Liver (tissue), 9 donors: ENCODE results near the gene VAX1. TPM values are rescaled to one million over a fixed set of nuclear protein-coding genes. Genes with fewer than 3 reads are reported as not detected.

Experiments used
- DNase-seq: peaks from one replicate; pipeline ENCODE4 v3.0.0-alpha.2; 2017; ENCODE audit warnings: low spot score
- H3K27ac ChIP-seq, 2 donors: one replicate each; pipeline ENCODE4 v1.7.0; 2013; ENCODE audit warnings: inconsistent platforms in 2 of 2, low read length in 2 of 2, control low read depth in 1 of 2, low read depth in 1 of 2, mild to moderate bottlenecking in 1 of 2
- H3K27me3 ChIP-seq, 4 donors: one replicate each; pipeline versions ENCODE4 v1.6.1 to v1.7.0; 2013; ENCODE audit warnings: low read length in 3 of 4, inconsistent platforms in 1 of 4, mild to moderate bottlenecking in 1 of 4, moderate library complexity in 1 of 4; ENCODE audit not compliant: control insufficient read depth in 4 of 4, insufficient read depth in 4 of 4
- H3K36me3 ChIP-seq, 4 donors: one replicate each; pipeline versions ENCODE4 v1.6.1 to v1.7.0; 2013; ENCODE audit warnings: low read length in 3 of 4, mild to moderate bottlenecking in 3 of 4, low read depth in 1 of 4, moderate library complexity in 1 of 4; ENCODE audit not compliant: control insufficient read depth in 4 of 4, insufficient read depth in 3 of 4
- H3K4me1 ChIP-seq, 4 donors: one replicate each; pipeline versions ENCODE4 v1.6.1 to v1.7.0; 2013; ENCODE audit warnings: low read length in 3 of 4, mild to moderate bottlenecking in 3 of 4, moderate library complexity in 1 of 4; ENCODE audit not compliant: control insufficient read depth in 4 of 4, insufficient read depth in 4 of 4
- H3K4me3 ChIP-seq, 3 donors: one replicate each; pipeline versions ENCODE4 v1.6.1 to v1.7.0; 2013; ENCODE audit warnings: low read length in 3 of 3, control low read depth in 1 of 3, low read depth in 1 of 3, mild to moderate bottlenecking in 1 of 3
- H3K9ac ChIP-seq, 2 donors: one replicate each; pipeline ENCODE4 v1.7.0; 2013; ENCODE audit warnings: low read length in 2 of 2, mild to moderate bottlenecking in 2 of 2, moderate library complexity in 2 of 2, control low read depth in 1 of 2, low read depth in 1 of 2
- H3K9me3 ChIP-seq, 4 donors: one replicate each; pipeline versions ENCODE4 v1.6.1 to v1.7.0; 2013; ENCODE audit warnings: low read length in 3 of 4; ENCODE audit not compliant: control insufficient read depth in 4 of 4
- CTCF ChIP-seq: fragments of 150-350 bp; IDR thresholded peaks from 2 replicates; pipeline ENCODE4 v1.5.1; 2017; ENCODE audit warnings: improper control_type of control experiment, low read depth, low read length; ENCODE audit not compliant: missing input control
- EGR1 ChIP-seq, 2 donors: IDR thresholded peaks; 2 replicates each; pipeline ENCODE4 v1.6.1; 2016 to 2018; ENCODE audit warnings: antibody characterized with exemption in 2 of 2, low read depth in 2 of 2
- FOXA1 ChIP-seq: IDR thresholded peaks from 2 replicates; pipeline ENCODE4 v1.6.1; 2016; ENCODE audit warnings: antibody characterized with exemption
- HNF4A ChIP-seq, 2 donors: conservative IDR thresholded peaks; 2 replicates each; pipeline ENCODE4 v1.6.1; 2016; ENCODE audit warnings: antibody characterized with exemption in 2 of 2, mild to moderate bottlenecking in 2 of 2
- JUND ChIP-seq, 2 donors: IDR thresholded peaks; 2 replicates each; pipeline ENCODE4 v1.6.1; 2016; ENCODE audit warnings: antibody characterized with exemption in 2 of 2
- MAX ChIP-seq: IDR thresholded peaks from 2 replicates; pipeline ENCODE4 v1.6.1; 2016; ENCODE audit warnings: antibody characterized with exemption
- RAD21 ChIP-seq, 2 donors: IDR thresholded peaks; 2 replicates each; pipeline ENCODE4 v1.6.1; 2016; ENCODE audit warnings: antibody characterized with exemption in 2 of 2, mild to moderate bottlenecking in 2 of 2
- RXRA ChIP-seq, 2 donors: IDR thresholded peaks; 2 replicates each; pipeline ENCODE4 v1.6.1; 2017 to 2018; ENCODE audit warnings: antibody characterized with exemption in 2 of 2, mild to moderate bottlenecking in 1 of 2
- SP1 ChIP-seq: IDR thresholded peaks from 2 replicates; pipeline ENCODE4 v1.6.1; 2018; ENCODE audit warnings: antibody characterized with exemption, mild to moderate bottlenecking
- TAF1 ChIP-seq: conservative IDR thresholded peaks from 2 replicates; pipeline ENCODE4 v1.6.1; 2016; ENCODE audit warnings: antibody characterized with exemption, mild to moderate bottlenecking
- WGBS: extraction: QIAGEN DNeasy Blood & Tissue Kit; methylation state at CpG from one replicate; pipeline ENCODE4 v1.1.7; 2013; 5-methylcytosine and 5-hydroxymethylcytosine counted together
- polyA plus RNA-seq, 2 donors: library from polyadenylated mRNA; stranded (reverse) in 1 of 2; unstranded in 1 of 2; fragments of 200-250 nt in 1 of 2; fragments of >200 nt in 1 of 2; fragmentation: Nextera tagmentation in 1 of 2; extraction: Ambion mirVana in 1 of 2; gene quantifications; one replicate each; pipeline versions ENCODE4 v1.2.1 to v1.2.3, GENCODE V29; 2013 to 2015
- total RNA-seq, 2 donors: library from RNA; depleted of rRNA; stranded (reverse); fragments of >200 nt; gene quantifications; one replicate each; pipeline ENCODE4 v1.2.3, GENCODE V29; 2014
- TF ChIP-seq, protein P1 (sequence below): IDR thresholded peaks from 2 replicates; pipeline ENCODE4 v1.6.1; 2016; ENCODE audit warnings: antibody characterized with exemption, mild to moderate bottlenecking
- TF ChIP-seq, protein P2 (sequence below): IDR thresholded peaks from 2 replicates; pipeline ENCODE4 v1.6.1; 2016; ENCODE audit warnings: antibody characterized with exemption
- donor health status: healthy.
- donor health status: healthy.
- donor health status: healthy.
- donor health status: healthy.
- donor health status: healthy.

VAX1 gene
- total and polyA plus RNA-seq, 4 donors, result not detected

DNA sequence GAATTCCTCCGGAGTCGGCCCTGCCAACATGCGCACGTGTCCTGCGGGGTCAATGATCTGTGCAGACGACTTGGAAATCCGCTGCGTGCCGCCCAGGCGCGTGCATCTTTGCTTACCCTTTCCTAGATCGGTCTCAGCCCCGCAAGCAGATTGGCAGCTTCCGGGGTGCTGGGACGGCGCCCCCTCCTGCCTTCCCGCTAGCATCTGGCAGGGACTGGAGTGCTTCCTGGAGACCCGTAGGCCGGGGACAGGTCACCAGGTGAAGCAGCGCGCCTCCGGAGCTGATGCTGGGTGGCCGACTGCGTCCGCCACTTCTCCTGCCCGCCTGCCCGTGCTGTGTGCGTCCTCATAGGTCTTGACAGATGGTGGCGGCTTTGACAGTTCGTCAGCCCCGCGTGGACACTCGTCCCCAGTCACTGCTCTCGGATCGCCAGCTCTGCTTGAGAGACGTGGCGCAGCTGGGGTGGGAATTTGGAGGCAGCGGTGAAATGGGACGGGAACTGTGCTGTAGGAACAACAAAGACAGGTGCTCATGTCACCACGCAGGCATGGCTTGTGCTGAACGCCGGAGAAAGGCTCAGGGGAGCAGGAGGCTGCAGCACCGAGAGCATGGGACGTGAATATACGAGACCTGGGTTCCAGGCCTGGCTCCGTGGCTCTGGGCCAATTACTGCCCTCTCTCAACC lies 37.3 kb upstream of the VAX1 start:
- H3K9ac ChIP-seq, result peak overlapping the region in 1 of 2 donors; percentile 12
- no peaks in the 10 kb centered on the region for H3K36me3 ChIP-seq
- no peak for DNase-seq
- H3K9me3 ChIP-seq, result no peaks in the 10 kb centered on the region
- peak overlapping the region; percentile 48 to 81 (median 60) for H3K4me3 ChIP-seq
- 2% methylated on average over 46 of the region's 46 CpGs for WGBS
- no peak overlapping the region for H3K27ac ChIP-seq
- H3K4me1 ChIP-seq, result peaks cover 0 to 18% (median 12%) of the 10 kb centered on the region in 4 donors
- peaks cover 0 to 12% (median 6%) of the 10 kb centered on the region in 4 donors for H3K27me3 ChIP-seq
- TF ChIP-seq, protein P1, sequence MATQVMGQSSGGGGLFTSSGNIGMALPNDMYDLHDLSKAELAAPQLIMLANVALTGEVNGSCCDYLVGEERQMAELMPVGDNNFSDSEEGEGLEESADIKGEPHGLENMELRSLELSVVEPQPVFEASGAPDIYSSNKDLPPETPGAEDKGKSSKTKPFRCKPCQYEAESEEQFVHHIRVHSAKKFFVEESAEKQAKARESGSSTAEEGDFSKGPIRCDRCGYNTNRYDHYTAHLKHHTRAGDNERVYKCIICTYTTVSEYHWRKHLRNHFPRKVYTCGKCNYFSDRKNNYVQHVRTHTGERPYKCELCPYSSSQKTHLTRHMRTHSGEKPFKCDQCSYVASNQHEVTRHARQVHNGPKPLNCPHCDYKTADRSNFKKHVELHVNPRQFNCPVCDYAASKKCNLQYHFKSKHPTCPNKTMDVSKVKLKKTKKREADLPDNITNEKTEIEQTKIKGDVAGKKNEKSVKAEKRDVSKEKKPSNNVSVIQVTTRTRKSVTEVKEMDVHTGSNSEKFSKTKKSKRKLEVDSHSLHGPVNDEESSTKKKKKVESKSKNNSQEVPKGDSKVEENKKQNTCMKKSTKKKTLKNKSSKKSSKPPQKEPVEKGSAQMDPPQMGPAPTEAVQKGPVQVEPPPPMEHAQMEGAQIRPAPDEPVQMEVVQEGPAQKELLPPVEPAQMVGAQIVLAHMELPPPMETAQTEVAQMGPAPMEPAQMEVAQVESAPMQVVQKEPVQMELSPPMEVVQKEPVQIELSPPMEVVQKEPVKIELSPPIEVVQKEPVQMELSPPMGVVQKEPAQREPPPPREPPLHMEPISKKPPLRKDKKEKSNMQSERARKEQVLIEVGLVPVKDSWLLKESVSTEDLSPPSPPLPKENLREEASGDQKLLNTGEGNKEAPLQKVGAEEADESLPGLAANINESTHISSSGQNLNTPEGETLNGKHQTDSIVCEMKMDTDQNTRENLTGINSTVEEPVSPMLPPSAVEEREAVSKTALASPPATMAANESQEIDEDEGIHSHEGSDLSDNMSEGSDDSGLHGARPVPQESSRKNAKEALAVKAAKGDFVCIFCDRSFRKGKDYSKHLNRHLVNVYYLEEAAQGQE, result no peak
- TF ChIP-seq, protein P2, sequence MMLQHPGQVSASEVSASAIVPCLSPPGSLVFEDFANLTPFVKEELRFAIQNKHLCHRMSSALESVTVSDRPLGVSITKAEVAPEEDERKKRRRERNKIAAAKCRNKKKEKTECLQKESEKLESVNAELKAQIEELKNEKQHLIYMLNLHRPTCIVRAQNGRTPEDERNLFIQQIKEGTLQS, result no peak
- no peak for TF ChIP-seq EGR1 (IDR thresholded peaks at IDR 0.05; ENCODE audit: low read depth in 2 of 2)

DNA sequence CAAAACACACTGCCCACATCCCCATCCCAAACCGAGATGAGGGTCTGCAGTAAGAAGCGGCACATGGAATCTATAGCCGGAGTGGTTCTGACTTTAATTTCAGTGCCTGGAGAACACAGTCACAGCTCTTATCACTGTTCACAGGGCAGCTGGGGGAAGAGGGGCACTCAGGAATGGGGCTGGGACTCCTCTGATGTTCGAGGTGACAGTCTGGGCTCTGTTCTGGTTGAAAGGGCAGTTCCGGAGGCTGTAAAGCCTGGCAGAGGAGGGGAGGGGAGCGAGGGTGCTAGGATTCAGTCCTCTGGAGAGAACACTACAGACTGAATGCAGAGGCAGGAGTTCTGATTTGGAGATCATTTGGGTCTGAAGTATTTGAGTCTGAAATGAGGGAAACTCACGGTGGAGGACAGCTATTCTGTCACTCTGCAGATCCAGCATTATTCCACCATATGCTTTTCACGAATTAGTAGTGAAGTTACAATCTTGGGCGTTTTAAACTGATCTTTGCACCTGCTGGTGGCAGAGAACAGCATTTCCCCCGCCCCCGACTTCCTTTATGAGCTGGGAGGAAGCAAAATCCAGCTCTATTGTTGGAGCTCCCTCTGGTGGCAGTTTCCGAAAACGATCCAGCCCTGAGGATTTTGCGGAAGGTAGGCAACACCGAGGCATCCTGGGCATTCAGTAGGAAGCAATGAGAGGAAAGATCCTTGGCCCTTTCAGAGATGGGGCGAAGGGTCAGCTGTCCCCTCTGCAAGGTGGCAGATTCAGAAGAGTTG lies 36.6 kb upstream of the VAX1 start:
- H3K4me1 ChIP-seq, result peaks cover 0 to 18% (median 12%) of the 10 kb centered on the region in 4 donors
- H3K9me3 ChIP-seq, result no peaks in the 10 kb centered on the region
- WGBS, result 10% methylated on average over 16 of the region's 16 CpGs
- H3K36me3 ChIP-seq, result no peaks in the 10 kb centered on the region
- H3K27ac ChIP-seq, result no peak overlapping the region
- peak; percentile 75 for DNase-seq
- TF ChIP-seq, protein P1, result no peak
- TF ChIP-seq JUND (IDR thresholded peaks at IDR 0.05) (no peak), FOXA1 (no peak), SP1 (peak; percentile 42), RXRA (IDR thresholded peaks at IDR 0.05) (peak in 1 of 2 donors; percentile 43), RAD21 (IDR thresholded peaks at IDR 0.05) (peak; percentile 89 to 91), HNF4A (conservative IDR thresholded peaks at IDR 0.05) (peak; percentile 56 to 60), EGR1 (IDR thresholded peaks at IDR 0.05; ENCODE audit: low read depth in 2 of 2) (peak; percentile 60 to 81), CTCF (peak; percentile 89), TAF1 (no peak), MAX (peak; percentile 33)
- H3K4me3 ChIP-seq, result peak overlapping the region; percentile 45 to 60 (median 48)
- H3K9ac ChIP-seq, result no peak overlapping the region
- H3K27me3 ChIP-seq, result peaks cover 0 to 14% (median 6%) of the 10 kb centered on the region in 4 donors
